ENCODE data around the gene FOXF2.

- TF ChIP-seq, protein P1, sequence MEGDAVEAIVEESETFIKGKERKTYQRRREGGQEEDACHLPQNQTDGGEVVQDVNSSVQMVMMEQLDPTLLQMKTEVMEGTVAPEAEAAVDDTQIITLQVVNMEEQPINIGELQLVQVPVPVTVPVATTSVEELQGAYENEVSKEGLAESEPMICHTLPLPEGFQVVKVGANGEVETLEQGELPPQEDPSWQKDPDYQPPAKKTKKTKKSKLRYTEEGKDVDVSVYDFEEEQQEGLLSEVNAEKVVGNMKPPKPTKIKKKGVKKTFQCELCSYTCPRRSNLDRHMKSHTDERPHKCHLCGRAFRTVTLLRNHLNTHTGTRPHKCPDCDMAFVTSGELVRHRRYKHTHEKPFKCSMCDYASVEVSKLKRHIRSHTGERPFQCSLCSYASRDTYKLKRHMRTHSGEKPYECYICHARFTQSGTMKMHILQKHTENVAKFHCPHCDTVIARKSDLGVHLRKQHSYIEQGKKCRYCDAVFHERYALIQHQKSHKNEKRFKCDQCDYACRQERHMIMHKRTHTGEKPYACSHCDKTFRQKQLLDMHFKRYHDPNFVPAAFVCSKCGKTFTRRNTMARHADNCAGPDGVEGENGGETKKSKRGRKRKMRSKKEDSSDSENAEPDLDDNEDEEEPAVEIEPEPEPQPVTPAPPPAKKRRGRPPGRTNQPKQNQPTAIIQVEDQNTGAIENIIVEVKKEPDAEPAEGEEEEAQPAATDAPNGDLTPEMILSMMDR (IDR thresholded peaks at IDR 0.05), result no peak
- TF ChIP-seq POLR2A (IDR thresholded peaks at IDR 0.05) (no peak), EP300 (IDR thresholded peaks at IDR 0.05) (no peak)
Measured at GRCh38 chr6:1371933-1372332, 17.4 kb upstream of the FOXF2 start.

All from ovary (tissue), 3 donors.